H9 (cell line): Measurements from ENCODE around the gene CCDC68. TPM values are rescaled to one million over a fixed set of nuclear protein-coding genes. Genes with fewer than 3 reads are reported as not detected.

ENCODE experiments used
- DNase-seq: peaks from one replicate; pipeline ENCODE4 v3.0.0-alpha.2; 2017
- H2AFZ ChIP-seq: one replicate; pipeline ENCODE4 v1.6.1; 2013; ENCODE audit warnings: mild to moderate bottlenecking, low read length, control low read depth, moderate library complexity
- H2AK5ac ChIP-seq: 2 replicates; pipeline ENCODE4 v1.6.1; 2013; ENCODE audit warnings: low read length, control low read depth, mixed read lengths; ENCODE audit not compliant: insufficient read length
- H2BK120ac ChIP-seq: one replicate; pipeline ENCODE4 v1.6.1; 2013; ENCODE audit warnings: low read depth, mild to moderate bottlenecking, low read length, control low read depth, inconsistent platforms; ENCODE audit not compliant: poor library complexity, severe bottlenecking
- H2BK12ac ChIP-seq: 2 replicates; pipeline ENCODE4 v1.6.1; 2013; ENCODE audit warnings: low read length, control low read depth, mixed read lengths, low read depth; ENCODE audit not compliant: insufficient read length
- H2BK15ac ChIP-seq: 2 replicates; pipeline ENCODE4 v1.6.1; 2013; ENCODE audit warnings: low read depth, low read length, control low read depth
- H2BK20ac ChIP-seq: one replicate; pipeline ENCODE4 v1.6.1; 2013; ENCODE audit warnings: low read depth, mild to moderate bottlenecking, low read length, control low read depth, inconsistent platforms; ENCODE audit not compliant: poor library complexity, severe bottlenecking
- H2BK5ac ChIP-seq: 2 replicates; pipeline ENCODE4 v1.6.1; 2013; ENCODE audit warnings: low read length, control low read depth, mixed read lengths; ENCODE audit not compliant: insufficient read length
- H3K14ac ChIP-seq: 2 replicates; pipeline ENCODE4 v1.6.1; 2013; ENCODE audit warnings: low read length, control low read depth; ENCODE audit not compliant: insufficient read depth
- H3K18ac ChIP-seq: 2 replicates; pipeline ENCODE4 v1.6.1; 2013; ENCODE audit warnings: low read depth, mild to moderate bottlenecking, mixed read lengths, low read length, control low read depth; ENCODE audit not compliant: insufficient read length
- H3K23ac ChIP-seq: 2 replicates; pipeline ENCODE4 v1.6.1; 2013; ENCODE audit warnings: low read length, control low read depth, mixed read lengths, low read depth; ENCODE audit not compliant: insufficient read length
- H3K23me2 ChIP-seq: 2 replicates; pipeline ENCODE4 v1.6.1; 2013; ENCODE audit warnings: low read depth, mild to moderate bottlenecking, mixed read lengths, low read length, control low read depth; ENCODE audit not compliant: insufficient read length, poor library complexity, severe bottlenecking
- H3K27ac ChIP-seq: 2 replicates; pipeline ENCODE4 v1.5.1; 2013; ENCODE audit warnings: low read length, control low read depth, mixed read lengths, low read depth; ENCODE audit not compliant: insufficient read length
- H3K27me3 ChIP-seq: 2 replicates; pipeline ENCODE4 v1.6.1; 2013; ENCODE audit warnings: low read length, control low read depth, inconsistent platforms; ENCODE audit not compliant: insufficient read depth
- H3K4ac ChIP-seq: 2 replicates; pipeline ENCODE4 v1.6.1; 2013; ENCODE audit warnings: low read depth, mild to moderate bottlenecking, control low read depth, inconsistent platforms, low read length, moderate library complexity
- H3K4me1 ChIP-seq: 2 replicates; pipeline ENCODE4 v1.6.1; 2013; ENCODE audit warnings: low read length, control low read depth, inconsistent platforms; ENCODE audit not compliant: insufficient read depth
- H3K4me2 ChIP-seq: 2 replicates; pipeline ENCODE4 v1.6.1; 2013; ENCODE audit warnings: low read length, control low read depth, mixed read lengths; ENCODE audit not compliant: insufficient read length, insufficient read depth
- H3K56ac ChIP-seq: 2 replicates; pipeline ENCODE4 v1.6.1; 2013; ENCODE audit warnings: low read depth, mild to moderate bottlenecking, mixed read lengths, low read length, control low read depth; ENCODE audit not compliant: insufficient read length
- H3K79me1 ChIP-seq: 2 replicates; pipeline ENCODE4 v1.6.1; 2013; ENCODE audit warnings: low read depth, mild to moderate bottlenecking, moderate library complexity, low read length, control low read depth, inconsistent platforms; ENCODE audit not compliant: insufficient read depth, poor library complexity, severe bottlenecking
- H3K79me2 ChIP-seq: 2 replicates; pipeline ENCODE4 v1.6.1; 2013; ENCODE audit warnings: low read length, control low read depth, inconsistent platforms; ENCODE audit not compliant: insufficient read depth
- H3K9ac ChIP-seq: 2 replicates; pipeline ENCODE4 v1.6.1; 2013; ENCODE audit warnings: low read length, control low read depth, mixed read lengths; ENCODE audit not compliant: insufficient read length; ENCODE audit errors: extremely low read depth
- H3K9me3 ChIP-seq: one replicate; pipeline ENCODE4 v1.6.1; 2013; ENCODE audit warnings: low read depth, low read length, inconsistent platforms; ENCODE audit not compliant: control insufficient read depth
- H3T11ph ChIP-seq: one replicate; pipeline ENCODE4 v1.6.1; 2013; ENCODE audit warnings: mild to moderate bottlenecking, low read length, control low read depth, inconsistent platforms
- H4K20me1 ChIP-seq: one replicate; pipeline ENCODE4 v1.6.1; 2013; ENCODE audit not compliant: control insufficient read depth, insufficient read length, insufficient read depth
- H4K5ac ChIP-seq: 2 replicates; pipeline ENCODE4 v1.6.1; 2013; ENCODE audit warnings: low read depth, mild to moderate bottlenecking, mixed read lengths, low read length, control low read depth; ENCODE audit not compliant: insufficient read length
- H4K8ac ChIP-seq: replicated peaks from 2 replicates; pipeline ENCODE4 v1.6.1; 2013; ENCODE audit warnings: low read length, control low read depth, mixed read lengths, low read depth; ENCODE audit not compliant: insufficient read length
- H4K91ac ChIP-seq: 2 replicates; pipeline ENCODE4 v1.6.1; 2013; ENCODE audit warnings: low read depth, mild to moderate bottlenecking, moderate library complexity, mixed read lengths, low read length, control low read depth; ENCODE audit not compliant: insufficient read length
- H3K27ac Mint-ChIP-seq, 3 experiments: 2 replicates in 2 of 3; 3 replicates in 1 of 3; pipeline ENCODE4 v1.8.0; 2020 to 2021; ENCODE audit warnings: mixed read lengths in 3 of 3, mild to moderate bottlenecking in 1 of 3, moderate library complexity in 1 of 3
- H3K27me3 Mint-ChIP-seq: 2 replicates; pipeline ENCODE4 v1.8.0; 2021; ENCODE audit warnings: low read depth, mild to moderate bottlenecking, moderate library complexity, mixed read lengths
- H3K36me3 Mint-ChIP-seq, 3 experiments: 2 replicates in 2 of 3; 3 replicates in 1 of 3; pipeline ENCODE4 v1.8.0; 2020 to 2021; ENCODE audit warnings: low read depth in 3 of 3, mixed read lengths in 3 of 3; ENCODE audit not compliant: insufficient read depth in 1 of 3
- H3K4me1 Mint-ChIP-seq, 2 experiments: 2 replicates each; pipeline ENCODE4 v1.8.0; 2020; ENCODE audit warnings: mixed read lengths in 2 of 2
- H3K4me3 Mint-ChIP-seq, 2 experiments: 2 replicates in 1 of 2; 3 replicates in 1 of 2; pipeline ENCODE4 v1.8.0; 2020 to 2021; ENCODE audit warnings: mild to moderate bottlenecking in 2 of 2, mixed read lengths in 2 of 2, moderate library complexity in 1 of 2
- H3K9me3 Mint-ChIP-seq, 2 experiments: 2 replicates in 1 of 2; 3 replicates in 1 of 2; pipeline ENCODE4 v1.8.0; 2020; ENCODE audit warnings: mild to moderate bottlenecking in 2 of 2, mixed read lengths in 2 of 2, moderate library complexity in 1 of 2
- CTCF ChIP-seq: fragments of 200-600 bp; sonication (generic); conservative IDR thresholded peaks from 3 replicates; pipeline ENCODE4 v1.8.0; 2021; ENCODE audit warnings: antibody characterized with exemption, mild to moderate bottlenecking
- WGBS: extraction: QIAGEN DNeasy Blood & Tissue Kit; methylation state at CpG from one replicate; pipeline ENCODE4 v1.1.7; 2013; ENCODE audit warnings: missing lambda C conversion rate, low lambda C conversion rate, mixed read lengths; ENCODE audit not compliant: insufficient read length; ENCODE audit errors: extremely low coverage; 5-methylcytosine and 5-hydroxymethylcytosine counted together
- total RNA-seq: library from RNA; stranded (reverse); gene quantifications from 2 replicates; pipeline ENCODE4 v1.2.1, GENCODE V29; 2021

Gene CCDC68
- total RNA-seq, 1 experiment from 2014 or later: not detected

- no CpG with 5 or more reads among the region's 3 CpGs for WGBS
- H4K20me1 ChIP-seq: no peaks in the 10 kb centered on the region
- Mint-ChIP-seq H3K36me3 (no peaks in the 10 kb centered on the region), H3K4me3 (no peak overlapping the region), H3K4me1 (peaks cover 3% of the 10 kb centered on the region in 2 experiments; a peak in 3 of 4 replicates), H3K27me3 (no peaks in the 10 kb centered on the region), H3K27ac (no peak overlapping the region), H3K9me3 (no peaks in the 10 kb centered on the region)
- no peak overlapping the region for H3K56ac ChIP-seq
- H2AFZ ChIP-seq: no peak overlapping the region
- no peaks in the 10 kb centered on the region for H3K27me3 ChIP-seq
- H3K4ac ChIP-seq: no peak overlapping the region
- no peak overlapping the region for H3K14ac ChIP-seq
- no peak overlapping the region for H2BK20ac ChIP-seq
- no peak overlapping the region for H2AK5ac ChIP-seq
- H3K27ac ChIP-seq: no peak overlapping the region
- DNase-seq: no peak
- no peak overlapping the region for H4K8ac ChIP-seq
- H2BK5ac ChIP-seq: no peak overlapping the region
- H4K5ac ChIP-seq: no peak overlapping the region
- no peak overlapping the region for H3T11ph ChIP-seq
- H2BK15ac ChIP-seq: no peak overlapping the region
- H3K9ac ChIP-seq: no peak overlapping the region
- no peaks in the 10 kb centered on the region for H3K23me2 ChIP-seq
- no peak overlapping the region for H3K18ac ChIP-seq
- H3K4me1 ChIP-seq: no peaks in the 10 kb centered on the region
- no peak overlapping the region for H3K4me2 ChIP-seq
- H3K23ac ChIP-seq: no peak overlapping the region
- H3K79me1 ChIP-seq: no peaks in the 10 kb centered on the region
- H3K79me2 ChIP-seq: no peaks in the 10 kb centered on the region
- no peak for TF ChIP-seq CTCF
- H2BK12ac ChIP-seq: no peak overlapping the region
- no peak overlapping the region for H4K91ac ChIP-seq
- H2BK120ac ChIP-seq: no peak overlapping the region
- H3K9me3 ChIP-seq: no peaks in the 10 kb centered on the region
Observed at GRCh38 chr18:54875063-54875462, 84.2 kb downstream of the CCDC68 start.
